ENCODE measurements around the gene SLC6A12.

DNA sequence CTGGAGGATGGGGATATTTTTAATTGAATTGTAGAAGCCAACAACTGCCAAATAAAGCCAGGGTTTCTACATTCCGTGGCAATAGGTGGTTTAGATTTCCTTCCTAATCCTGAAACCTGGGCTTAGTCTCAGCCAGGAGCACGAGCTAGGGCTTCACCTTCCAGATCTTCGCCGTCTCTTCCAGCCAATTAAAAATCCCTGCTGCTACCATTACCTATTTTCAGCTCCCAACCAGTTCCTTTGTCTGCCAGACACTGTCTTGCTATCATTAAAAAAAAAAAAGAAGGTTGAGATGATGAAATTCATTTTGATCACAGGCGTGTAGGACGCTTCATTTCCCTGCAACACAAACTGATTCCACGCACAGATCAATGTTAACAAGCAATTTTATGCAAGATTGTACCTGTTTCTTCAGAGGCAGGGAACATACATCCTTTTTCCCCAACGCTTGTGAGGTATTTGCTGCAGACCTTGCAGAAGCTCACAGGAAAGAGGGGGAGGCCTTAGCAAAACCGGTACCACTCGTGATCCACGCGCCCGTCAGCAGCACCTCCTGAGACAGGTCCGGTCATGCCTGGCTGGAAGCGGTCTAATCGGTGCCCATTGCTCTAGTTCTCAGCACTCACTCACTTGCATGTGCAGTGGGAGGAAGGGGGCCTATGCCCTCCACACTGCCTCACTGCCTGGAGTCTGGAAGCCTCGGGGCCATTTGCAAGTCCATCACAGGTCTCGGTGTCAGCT lies 65.1 kb downstream of the SLC6A12 start:
- no peak for TF ChIP-seq POLR2A (IDR thresholded peaks at IDR 0.05)
- TF ChIP-seq, protein P1, sequence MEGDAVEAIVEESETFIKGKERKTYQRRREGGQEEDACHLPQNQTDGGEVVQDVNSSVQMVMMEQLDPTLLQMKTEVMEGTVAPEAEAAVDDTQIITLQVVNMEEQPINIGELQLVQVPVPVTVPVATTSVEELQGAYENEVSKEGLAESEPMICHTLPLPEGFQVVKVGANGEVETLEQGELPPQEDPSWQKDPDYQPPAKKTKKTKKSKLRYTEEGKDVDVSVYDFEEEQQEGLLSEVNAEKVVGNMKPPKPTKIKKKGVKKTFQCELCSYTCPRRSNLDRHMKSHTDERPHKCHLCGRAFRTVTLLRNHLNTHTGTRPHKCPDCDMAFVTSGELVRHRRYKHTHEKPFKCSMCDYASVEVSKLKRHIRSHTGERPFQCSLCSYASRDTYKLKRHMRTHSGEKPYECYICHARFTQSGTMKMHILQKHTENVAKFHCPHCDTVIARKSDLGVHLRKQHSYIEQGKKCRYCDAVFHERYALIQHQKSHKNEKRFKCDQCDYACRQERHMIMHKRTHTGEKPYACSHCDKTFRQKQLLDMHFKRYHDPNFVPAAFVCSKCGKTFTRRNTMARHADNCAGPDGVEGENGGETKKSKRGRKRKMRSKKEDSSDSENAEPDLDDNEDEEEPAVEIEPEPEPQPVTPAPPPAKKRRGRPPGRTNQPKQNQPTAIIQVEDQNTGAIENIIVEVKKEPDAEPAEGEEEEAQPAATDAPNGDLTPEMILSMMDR (IDR thresholded peaks at IDR 0.05), result no peak
- no peak for TF ChIP-seq POLR2AphosphoS5 (IDR thresholded peaks at IDR 0.05)
- TF ChIP-seq EP300 (IDR thresholded peaks at IDR 0.05; ENCODE audit: low read depth), result no peak
